Measurements from ENCODE around the gene BICRA. TPM values are rescaled to one million over a fixed set of nuclear protein-coding genes. Genes with fewer than 3 reads are reported as not detected.

Gene BICRA
- total RNA-seq, 1 experiment from 2014 or later: 34.3 TPM

DNA sequence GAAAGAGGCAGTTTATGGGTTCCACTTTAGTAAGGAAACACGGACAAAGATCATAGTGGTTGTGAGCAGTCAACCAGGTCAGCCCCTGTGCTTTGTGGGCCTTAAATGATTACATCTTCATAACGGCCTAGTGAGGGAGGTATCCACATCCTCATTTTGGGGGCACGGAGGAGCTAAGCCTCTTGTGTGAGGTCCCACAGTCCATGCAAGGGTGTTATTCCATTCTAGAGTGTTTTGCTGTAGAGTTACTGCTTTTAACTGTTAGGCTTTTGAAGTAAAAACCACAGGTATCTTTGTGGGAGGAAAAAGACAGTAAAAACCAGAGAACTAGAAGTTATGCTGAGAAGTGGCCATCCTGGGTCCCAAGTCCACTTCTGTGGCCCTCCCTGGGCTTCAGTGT is 140.4 kb downstream of the BICRA start:
- Histone ChIP-seq H3K4me1 (no peaks in the 10 kb centered on the region; the same call in 1 of the 2 replicates), H3K4me3 (ENCODE audit: low read depth, low read length) (no peak overlapping the region), H3K36me3 (ENCODE audit: control insufficient read depth, insufficient read depth, low read length) (peaks cover 8% of the 10 kb centered on the region), H3K9me3 (no peaks in the 10 kb centered on the region), H3K27me3 (replicated peaks; ENCODE audit: control insufficient read depth, insufficient read depth, low read length) (no peaks in the 10 kb centered on the region)
- Mint-ChIP-seq H3K36me3 (ENCODE audit: insufficient read depth, unreplicated experiment) (peaks cover 85% of the 10 kb centered on the region), H3K27me3 (ENCODE audit: insufficient read depth, unreplicated experiment) (no peaks in the 10 kb centered on the region), H3K4me3 (ENCODE audit: unreplicated experiment) (no peak overlapping the region), H3K4me1 (ENCODE audit: low read depth, unreplicated experiment) (peaks cover 5% of the 10 kb centered on the region), H3K27ac (ENCODE audit: unreplicated experiment) (no peak overlapping the region), H3K9me3 (ENCODE audit: unreplicated experiment) (no peaks in the 10 kb centered on the region)
- DNase-seq: no peak
- TF ChIP-seq, protein P1, sequence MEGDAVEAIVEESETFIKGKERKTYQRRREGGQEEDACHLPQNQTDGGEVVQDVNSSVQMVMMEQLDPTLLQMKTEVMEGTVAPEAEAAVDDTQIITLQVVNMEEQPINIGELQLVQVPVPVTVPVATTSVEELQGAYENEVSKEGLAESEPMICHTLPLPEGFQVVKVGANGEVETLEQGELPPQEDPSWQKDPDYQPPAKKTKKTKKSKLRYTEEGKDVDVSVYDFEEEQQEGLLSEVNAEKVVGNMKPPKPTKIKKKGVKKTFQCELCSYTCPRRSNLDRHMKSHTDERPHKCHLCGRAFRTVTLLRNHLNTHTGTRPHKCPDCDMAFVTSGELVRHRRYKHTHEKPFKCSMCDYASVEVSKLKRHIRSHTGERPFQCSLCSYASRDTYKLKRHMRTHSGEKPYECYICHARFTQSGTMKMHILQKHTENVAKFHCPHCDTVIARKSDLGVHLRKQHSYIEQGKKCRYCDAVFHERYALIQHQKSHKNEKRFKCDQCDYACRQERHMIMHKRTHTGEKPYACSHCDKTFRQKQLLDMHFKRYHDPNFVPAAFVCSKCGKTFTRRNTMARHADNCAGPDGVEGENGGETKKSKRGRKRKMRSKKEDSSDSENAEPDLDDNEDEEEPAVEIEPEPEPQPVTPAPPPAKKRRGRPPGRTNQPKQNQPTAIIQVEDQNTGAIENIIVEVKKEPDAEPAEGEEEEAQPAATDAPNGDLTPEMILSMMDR (IDR thresholded peaks at IDR 0.05; ENCODE audit: insufficient read depth in 1 of 2, low read depth in 1 of 2, low read length in 1 of 2, severe bottlenecking in 1 of 2, unreplicated experiment in 1 of 2): no peak
- no TSS peak for BruUV-seq (replicated peaks)
- CTCF ChIA-PET: no interaction called here
- intact Hi-C loops (cut with micrococcal nuclease; ENCODE audit: unreplicated experiment): no loop called here
- POLR2A ChIA-PET: no interaction called here

DNA sequence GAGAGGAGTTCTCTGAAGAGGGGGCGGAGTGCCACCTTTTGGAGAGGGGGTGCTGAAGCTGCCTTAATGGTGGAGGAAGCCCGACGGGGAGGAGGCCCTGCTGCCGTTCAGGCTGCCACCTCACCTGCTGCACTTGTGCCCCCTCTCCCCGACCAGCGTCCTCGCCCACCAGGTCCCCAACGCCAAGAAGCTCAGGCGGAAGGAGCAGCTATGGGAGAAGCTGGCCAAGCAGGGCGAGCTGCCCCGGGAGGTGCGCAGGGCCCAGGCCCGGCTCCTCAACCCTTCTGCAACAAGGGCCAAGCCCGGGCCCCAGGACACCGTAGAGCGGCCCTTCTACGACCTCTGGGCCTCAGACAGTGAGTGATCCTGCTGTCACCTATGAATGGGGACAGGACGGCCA is 141.8 kb downstream of the BICRA start:
- TF ChIP-seq, protein P1 (IDR thresholded peaks at IDR 0.05; ENCODE audit: insufficient read depth in 1 of 2, low read depth in 1 of 2, low read length in 1 of 2, severe bottlenecking in 1 of 2, unreplicated experiment in 1 of 2): no peak
- H3K4me3 Mint-ChIP-seq (ENCODE audit: unreplicated experiment): no peak overlapping the region
- no peak overlapping the region for H3K27ac Mint-ChIP-seq (ENCODE audit: unreplicated experiment)
- H3K36me3 Mint-ChIP-seq (ENCODE audit: insufficient read depth, unreplicated experiment): peaks cover 87% of the 10 kb centered on the region
- peaks cover 5% of the 10 kb centered on the region for H3K4me1 Mint-ChIP-seq (ENCODE audit: low read depth, unreplicated experiment)
- intact Hi-C loops (cut with micrococcal nuclease; ENCODE audit: unreplicated experiment): no loop called here
- BruUV-seq (replicated peaks): no TSS peak
- Histone ChIP-seq H3K9me3 (no peaks in the 10 kb centered on the region), H3K36me3 (ENCODE audit: control insufficient read depth, insufficient read depth, low read length) (peaks cover 8% of the 10 kb centered on the region), H3K27me3 (replicated peaks; ENCODE audit: control insufficient read depth, insufficient read depth, low read length) (no peaks in the 10 kb centered on the region), H3K4me3 (ENCODE audit: low read depth, low read length) (no peak overlapping the region), H3K4me1 (no peaks in the 10 kb centered on the region; the same call in 1 of the 2 replicates)
- H3K9me3 Mint-ChIP-seq (ENCODE audit: unreplicated experiment): no peaks in the 10 kb centered on the region
- DNase-seq: no peak
- CTCF ChIA-PET: no interaction called here
- POLR2A ChIA-PET: no interaction called here
- no peaks in the 10 kb centered on the region for H3K27me3 Mint-ChIP-seq (ENCODE audit: insufficient read depth, unreplicated experiment)

DNA sequence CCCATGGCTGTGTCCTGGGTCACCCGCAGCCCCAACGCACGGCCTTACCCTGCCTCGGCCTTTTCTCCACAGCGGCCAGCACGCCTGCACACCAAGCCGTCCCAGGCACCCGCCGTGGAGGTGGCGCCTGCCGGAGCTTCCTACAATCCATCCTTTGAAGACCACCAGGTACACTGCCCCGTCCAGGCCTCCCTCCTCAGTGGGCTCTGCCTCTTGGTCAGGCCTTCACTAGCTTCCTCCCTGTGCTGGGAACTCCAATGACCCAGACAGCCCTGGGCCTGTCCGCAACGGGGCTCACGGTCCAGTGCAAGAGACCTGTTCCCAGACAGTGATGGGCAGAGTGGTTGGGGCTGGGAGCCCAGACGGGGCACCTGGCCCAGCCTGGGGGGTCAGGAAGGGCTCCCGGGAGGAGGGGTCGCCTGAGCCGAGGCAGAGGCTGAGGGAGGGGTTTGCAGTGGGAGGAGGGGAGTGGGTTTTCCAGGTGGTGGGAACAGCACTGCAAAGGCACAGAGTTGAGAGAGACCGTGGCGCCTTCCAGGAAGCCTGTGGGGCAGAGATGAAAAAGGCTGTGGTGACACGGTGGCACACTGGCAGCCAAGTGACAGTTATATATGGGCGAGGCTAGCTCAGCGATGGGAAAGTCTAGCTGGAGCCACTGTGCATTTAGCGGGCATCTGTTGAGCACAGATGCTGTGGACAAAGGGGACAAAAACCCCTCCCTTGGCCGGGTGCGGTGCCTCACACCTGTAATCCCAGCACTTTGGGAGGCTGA is 143.7 kb downstream of the BICRA start:
- TF ChIP-seq, protein P1 (IDR thresholded peaks at IDR 0.05; ENCODE audit: insufficient read depth in 1 of 2, low read depth in 1 of 2, low read length in 1 of 2, severe bottlenecking in 1 of 2, unreplicated experiment in 1 of 2): no peak
- ChIA-PET CTCF (interaction anchor here (0.5 kb wide), 1 partner anchor 72 kb away, joined by 3 read pairs; no protein-coding TSS in a partner anchor), POLR2A (no interaction called here)
- no TSS peak for BruUV-seq (replicated peaks)
- DNase-seq: no peak
- Mint-ChIP-seq H3K4me1 (ENCODE audit: low read depth, unreplicated experiment) (peaks cover 14% of the 10 kb centered on the region), H3K27ac (ENCODE audit: unreplicated experiment) (no peak overlapping the region), H3K27me3 (ENCODE audit: insufficient read depth, unreplicated experiment) (no peaks in the 10 kb centered on the region), H3K9me3 (ENCODE audit: unreplicated experiment) (no peaks in the 10 kb centered on the region), H3K36me3 (ENCODE audit: insufficient read depth, unreplicated experiment) (peaks cover 95% of the 10 kb centered on the region), H3K4me3 (ENCODE audit: unreplicated experiment) (no peak overlapping the region)
- Histone ChIP-seq H3K4me1 (peaks cover 9% of the 10 kb centered on the region; the same call in 1 of the 2 replicates), H3K36me3 (ENCODE audit: control insufficient read depth, insufficient read depth, low read length) (peaks cover 6% of the 10 kb centered on the region), H3K4me3 (ENCODE audit: low read depth, low read length) (no peak overlapping the region), H3K27me3 (replicated peaks; ENCODE audit: control insufficient read depth, insufficient read depth, low read length) (no peaks in the 10 kb centered on the region), H3K9me3 (no peaks in the 10 kb centered on the region)
- intact Hi-C loops (cut with micrococcal nuclease; ENCODE audit: unreplicated experiment): no loop called here

Other genes with a start within 250 kb of the BICRA start
- 16.2 and 16.8 TPM in 2 replicates for gene MEIS3, start 189.6 kb upstream of the BICRA start, total RNA-seq (2022)
- 1.2 and 1.3 TPM in 2 replicates for gene SLC8A2, start 137.2 kb upstream of the BICRA start, total RNA-seq (2022)
- 19.7 and 20.6 TPM in 2 replicates for gene KPTN, start 124.9 kb upstream of the BICRA start, total RNA-seq (2022)
- gene NAPA, start 94.1 kb upstream of the BICRA start, total RNA-seq (2022): 149 TPM in 2 replicates
- not detected in 2 replicates for gene ZNF541, start 36.0 kb upstream of the BICRA start, total RNA-seq (2022)
- 13.3 and 14.6 TPM in 2 replicates for gene EHD2, start 104.3 kb downstream of the BICRA start, total RNA-seq (2022)
- 347 and 360 TPM in 2 replicates for gene NOP53, start 136.4 kb downstream of the BICRA start, total RNA-seq (2022)
- gene SELENOW, start 169.6 kb downstream of the BICRA start, total RNA-seq (2022): 110 and 119 TPM in 2 replicates
- not detected in 2 replicates for gene TPRX1, start 195.4 kb downstream of the BICRA start, total RNA-seq (2022)
- not detected in 2 replicates for gene CRX, start 212.8 kb downstream of the BICRA start, total RNA-seq (2022)

Measured in Caco-2 (cell line).